Measurements from ENCODE around the gene HDLBP.

Gene HDLBP

DNA sequence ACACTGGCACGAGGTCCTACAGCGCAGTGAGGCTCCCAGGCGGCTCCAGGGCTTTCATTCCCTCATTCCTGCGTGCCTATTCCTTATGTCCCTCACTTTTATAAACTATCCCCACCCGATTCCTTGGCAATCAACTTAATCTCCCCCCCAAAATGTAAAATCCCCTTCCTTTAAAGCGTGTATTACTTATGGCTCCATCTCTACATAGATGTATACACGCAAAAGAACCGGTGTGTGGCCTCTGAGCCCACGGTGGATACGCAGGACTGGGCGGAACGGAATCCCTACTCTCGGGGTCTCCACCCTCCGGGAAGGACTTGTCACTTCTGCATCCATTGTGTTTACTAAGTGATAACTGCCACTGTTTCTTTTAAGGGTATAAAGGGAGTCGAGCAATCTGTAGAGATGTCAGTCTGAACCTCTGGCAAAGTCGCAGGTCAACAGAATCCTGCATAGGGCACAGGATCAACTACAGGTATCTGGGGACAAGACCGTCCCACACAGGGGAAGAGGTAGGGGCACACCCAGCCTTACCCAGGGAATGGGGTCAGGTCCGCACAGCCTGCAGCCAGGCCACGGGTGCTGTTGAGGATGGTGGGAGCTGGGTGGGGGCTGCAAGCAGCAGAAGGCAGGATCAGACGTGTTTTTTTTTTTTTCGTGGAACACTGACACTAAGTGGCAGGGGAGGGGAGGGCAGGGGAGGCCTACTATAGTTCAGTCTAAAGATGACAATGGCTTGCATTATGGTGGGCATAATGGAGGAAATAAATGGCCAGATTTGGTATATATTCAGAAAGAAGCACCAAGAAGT, 42.1 kb downstream of the HDLBP start:
- no peak for FAIRE-seq

DNA sequence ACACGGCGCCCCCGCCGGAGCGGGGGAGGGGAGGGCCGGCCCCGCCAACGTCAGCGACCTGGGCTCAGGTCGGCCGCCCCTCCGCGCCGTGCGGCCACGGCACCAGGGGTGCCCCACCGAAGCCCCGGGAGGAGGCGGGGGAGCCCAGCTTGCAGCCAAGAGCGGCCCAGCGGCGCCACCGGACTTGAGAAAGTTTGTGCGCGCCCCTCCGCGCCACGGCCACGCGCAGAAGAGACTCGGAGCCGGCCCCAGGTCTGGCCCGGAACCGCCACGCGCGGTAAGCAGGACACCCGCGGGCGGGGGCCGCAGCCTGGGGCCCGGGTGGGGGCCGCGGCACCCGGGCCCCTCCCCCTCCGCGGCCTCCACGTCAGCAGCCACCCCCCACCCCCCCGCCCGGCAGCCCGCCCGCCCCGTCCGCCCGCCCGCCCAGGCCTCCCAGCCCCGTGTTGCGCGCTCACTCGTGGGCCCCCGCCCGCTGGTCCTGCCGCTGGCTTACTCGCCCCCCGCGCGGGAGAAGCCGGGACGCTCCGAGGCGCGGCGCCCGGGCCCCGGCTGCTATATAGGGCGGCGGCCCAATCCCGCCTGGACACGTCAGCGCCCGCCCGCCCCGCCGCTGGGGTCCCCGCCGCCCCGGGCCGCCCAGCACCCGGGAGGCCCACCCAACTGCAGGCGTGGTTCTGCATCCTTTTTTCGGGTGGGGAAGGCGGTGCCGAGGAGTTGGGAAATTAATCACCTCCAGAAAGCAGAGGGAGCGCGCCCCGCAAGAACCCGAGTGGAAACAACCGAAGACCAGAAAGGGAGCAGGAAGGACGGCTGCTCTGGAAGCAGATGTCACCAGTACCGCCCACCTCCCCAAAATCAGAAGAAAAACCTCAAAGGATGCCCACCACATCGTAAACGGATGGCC, 42.9 kb downstream of the HDLBP start:
- FAIRE-seq: no peak

DNA sequence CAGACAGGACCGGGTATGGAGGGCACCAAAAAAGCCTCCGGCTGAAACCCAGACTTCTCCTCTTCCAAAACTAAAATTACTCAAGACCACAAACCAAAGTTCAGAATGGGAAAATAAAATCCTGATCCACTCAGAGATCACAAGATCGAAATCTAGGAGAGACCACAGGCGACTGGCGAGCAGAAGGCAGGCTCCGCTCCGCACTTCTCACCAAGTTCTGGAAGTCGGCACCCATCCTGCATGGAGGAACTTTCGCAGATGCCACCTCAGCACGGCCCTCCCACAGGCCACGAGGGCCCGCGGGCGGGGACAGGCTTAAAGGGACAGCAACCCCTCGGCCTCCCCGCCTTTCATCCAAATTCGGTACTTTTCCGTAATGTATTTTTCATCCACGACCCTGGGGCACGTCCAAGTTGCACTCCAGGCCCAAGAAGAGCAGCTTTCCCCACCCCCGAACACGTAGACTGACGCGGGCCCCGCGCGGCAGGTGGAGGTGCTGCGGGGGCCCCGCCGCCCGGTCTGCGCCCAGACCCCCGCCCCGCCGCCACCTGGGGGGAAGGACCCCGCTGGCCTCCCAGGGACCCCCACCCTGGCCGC, 43.7 kb downstream of the HDLBP start:
- no peak for FAIRE-seq

DNA sequence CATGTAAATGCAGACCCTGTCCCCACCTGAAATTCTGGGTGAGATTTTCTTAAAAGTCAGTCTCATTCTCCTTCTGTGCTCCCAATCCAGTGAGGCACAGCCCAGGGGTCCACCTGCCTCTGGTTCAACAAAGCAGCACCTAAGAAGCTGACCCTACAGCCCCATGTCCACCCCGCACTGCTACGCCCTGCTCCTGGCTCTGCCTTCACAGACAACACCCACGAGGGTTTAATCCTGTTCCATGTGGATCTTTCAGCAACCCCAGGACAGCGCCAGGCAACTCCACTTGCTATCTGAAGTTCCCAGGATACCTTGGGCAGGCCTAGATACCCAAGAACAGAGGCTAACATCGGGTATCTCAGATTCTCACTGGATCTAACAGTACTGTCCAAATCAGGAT, 44.9 kb downstream of the HDLBP start:
- no peak for FAIRE-seq

DNA sequence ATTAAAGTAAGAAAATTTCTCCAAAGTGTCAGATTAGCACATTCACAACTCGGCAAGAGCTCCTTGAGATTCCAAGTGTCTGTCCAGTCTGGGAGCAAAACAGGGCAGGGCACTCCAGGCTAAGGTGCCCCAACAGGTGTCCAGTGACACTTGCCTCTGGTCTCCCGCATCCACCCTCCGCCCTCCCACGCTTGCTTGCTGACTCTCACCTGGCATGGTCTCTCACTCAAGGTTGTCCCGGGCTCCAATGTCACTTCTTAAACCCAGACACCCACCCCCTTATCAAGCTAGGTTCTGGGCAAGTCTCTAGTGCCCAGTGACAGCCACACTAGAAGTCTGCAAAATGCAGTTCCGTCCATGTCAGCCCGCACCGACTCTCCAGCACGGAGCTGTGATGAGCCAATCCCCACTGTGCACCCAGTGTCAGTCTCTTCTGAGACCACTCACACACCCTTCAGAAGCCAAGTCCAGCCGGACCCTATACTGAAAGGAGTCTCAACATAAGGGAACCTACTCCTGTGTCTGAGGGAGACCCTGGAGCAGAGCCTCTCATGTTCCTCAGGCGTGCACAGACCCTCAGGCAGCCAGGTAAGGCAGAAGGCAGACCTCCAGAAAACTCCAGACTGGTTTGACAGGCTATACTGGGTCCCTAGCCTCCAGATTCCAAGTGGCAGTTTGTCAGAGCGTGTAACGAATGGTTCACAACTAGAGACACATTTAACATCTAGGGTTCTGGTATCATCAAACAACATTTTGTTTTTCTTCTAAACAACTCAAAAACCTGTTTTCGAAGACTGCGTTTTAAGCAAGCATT, 45.6 kb downstream of the HDLBP start:
- no peak for FAIRE-seq

DNA sequence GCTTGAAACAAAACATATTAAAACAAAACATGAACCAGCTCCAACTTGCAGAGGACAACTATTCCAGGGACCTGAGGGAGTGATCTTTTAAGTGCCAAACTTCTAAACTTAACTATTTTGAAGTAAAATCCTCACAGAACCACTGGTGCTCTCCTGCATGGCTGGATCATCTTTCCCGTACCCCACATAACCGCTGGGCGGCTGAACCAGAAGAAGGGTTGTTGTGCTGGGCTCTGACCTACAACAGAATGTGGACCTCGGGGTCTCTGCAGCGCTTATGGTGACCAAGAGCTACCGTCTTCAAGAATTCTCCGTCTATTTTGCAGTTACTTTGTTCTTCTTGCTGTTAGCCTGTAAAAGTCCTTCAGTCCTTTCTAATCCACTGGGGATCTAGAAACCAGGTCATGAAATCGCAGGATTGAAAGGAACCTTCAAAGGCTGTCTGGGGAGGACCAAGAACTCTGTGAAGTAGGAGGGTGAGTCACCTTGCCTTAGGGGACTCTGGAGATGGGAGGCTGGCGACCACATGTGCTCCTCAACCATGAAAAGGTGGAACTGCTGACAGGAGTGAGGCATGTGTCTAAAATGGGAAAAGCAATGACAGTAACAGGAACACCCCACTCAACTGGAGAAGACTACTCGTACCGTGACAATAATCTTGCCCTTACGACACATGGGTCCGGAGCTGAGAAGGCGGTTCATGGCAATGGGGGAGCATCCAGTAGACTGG, 46.6 kb downstream of the HDLBP start:
- FAIRE-seq: no peak

DNA sequence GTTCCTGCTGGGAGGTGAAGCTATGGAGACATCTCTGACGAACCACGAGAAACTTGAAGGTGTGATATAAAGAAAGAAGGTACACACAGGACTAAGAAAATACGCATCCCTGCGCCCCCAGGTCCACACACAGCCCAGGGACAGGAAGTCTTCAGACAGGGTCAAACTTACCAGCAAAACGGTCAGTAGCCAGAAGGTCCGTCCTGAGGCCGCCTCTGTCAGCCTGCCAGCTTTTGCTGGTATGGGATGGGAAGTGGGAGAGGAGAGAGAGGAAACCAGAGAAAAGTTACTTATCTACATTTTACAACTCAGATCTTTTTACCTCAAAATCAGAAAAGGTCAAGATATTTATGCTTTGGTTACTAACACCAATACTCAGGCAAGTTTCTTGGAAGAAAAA, 47.2 kb downstream of the HDLBP start:
- no peak for FAIRE-seq

DNA sequence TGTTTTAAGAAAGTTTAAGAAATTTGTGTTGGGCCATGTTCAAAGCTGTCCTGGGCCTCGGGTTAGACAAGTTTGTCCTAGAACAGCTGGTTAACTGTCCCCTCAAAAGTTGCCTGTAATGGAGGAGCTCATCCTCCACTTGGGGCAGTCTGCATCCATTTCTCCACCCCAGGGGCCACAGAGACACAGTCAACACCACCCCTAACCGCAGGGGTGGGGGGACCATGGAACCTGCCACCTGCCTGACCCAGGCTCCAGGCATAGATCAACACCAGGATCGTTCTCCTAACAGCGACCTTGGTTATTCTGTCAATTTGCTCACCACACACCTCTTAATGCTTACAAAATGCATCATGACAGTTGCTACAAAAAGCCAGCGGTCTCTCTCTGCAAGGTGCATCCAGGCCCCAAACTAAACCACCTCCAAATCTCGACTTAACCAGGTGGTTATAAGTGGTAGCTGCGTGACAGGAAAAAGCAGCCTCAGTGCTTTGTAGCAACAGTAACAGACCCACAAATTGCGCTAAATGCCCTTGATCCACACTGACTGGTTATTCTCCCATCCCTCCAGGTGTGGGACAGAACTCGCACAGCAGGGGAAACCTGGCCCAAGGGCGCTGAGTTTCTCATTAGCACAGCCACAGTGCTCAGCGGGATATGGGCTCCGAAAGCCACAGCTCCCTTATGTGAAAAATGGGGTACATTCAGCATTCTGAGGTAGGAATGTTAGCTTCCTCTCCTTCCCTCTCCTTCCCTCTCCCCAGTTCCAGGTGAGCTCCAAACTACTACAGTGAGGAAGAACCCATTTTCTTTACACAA, 48.0 kb downstream of the HDLBP start:
- no peak for FAIRE-seq

DNA sequence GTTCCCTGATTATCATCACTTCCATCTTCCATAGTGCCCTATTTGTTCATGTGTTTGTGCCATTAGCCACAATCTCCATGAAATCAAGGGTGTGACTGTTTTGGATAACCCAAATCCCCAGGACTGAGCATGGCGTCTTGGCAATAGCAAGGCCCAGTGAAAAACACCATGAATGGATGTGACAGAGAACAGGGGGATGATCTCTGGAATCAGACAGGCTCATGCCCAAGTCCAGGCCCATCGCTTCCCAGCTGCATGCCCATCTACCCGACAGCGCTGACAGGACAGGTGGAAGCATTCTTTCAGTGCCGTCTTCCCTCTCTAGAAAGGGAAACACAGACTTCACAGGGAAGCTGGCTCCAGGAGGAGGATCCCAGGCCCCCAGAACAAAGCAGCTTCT, 50.0 kb downstream of the HDLBP start:
- no peak for FAIRE-seq

DNA sequence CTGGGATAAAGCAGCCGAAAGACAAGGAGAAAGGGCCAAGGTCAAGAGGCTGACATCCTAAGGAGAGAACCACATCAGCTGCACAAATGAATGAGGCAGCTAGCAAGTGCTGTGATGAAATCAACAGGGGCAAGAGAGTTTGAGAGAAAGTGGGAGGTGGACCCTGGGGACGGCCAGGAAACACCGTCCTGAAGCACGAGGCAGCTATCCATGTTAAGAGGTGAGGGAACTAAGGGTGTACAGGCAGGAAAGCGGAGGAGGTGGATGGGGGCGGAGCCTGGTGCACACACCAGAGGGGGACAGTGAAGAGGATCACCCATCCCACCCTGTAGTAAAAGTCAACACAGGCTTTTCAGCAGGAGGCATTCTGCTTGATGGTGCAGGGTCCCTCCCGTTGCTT, 52.4 kb downstream of the HDLBP start:
- FAIRE-seq: no peak

DNA sequence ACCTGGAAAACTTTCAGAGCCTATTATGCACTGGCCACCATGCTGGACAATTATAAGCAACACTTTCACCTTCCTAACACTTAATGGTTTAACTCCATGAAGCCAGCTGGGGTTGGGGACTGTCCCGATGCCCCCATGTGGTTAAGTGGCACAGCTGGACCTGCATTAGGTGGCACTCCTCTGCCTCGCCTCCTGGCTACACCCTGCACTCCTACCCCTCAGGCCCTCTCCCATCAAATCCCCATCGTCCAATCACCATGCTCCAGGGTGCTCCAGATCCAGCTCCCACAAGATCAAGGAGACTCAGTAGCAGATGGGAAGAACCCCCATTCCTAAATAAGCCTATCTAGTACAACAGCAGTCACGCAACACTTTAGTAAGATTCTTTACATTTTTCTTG, 53.8 kb downstream of the HDLBP start:
- no peak for FAIRE-seq

DNA sequence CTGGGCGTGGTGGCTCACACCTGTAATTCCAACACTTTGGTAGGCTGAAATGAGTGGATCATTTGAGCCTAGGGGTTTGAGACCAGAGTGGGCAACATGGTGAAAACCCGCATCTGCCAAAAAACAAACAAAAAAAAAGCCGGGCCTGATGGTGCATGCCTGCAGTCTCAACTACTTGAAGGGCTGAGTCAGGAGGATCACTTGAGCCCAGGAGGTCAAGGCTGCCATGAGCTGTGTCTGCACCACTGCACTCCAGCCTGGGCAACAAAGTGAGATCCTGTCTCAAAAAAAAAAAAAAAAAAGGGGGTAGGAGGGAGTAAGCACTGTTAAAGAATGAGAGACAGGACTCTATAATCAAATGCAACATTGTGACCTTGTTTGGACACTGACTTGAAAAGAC, 54.6 kb downstream of the HDLBP start:
- FAIRE-seq: no peak

DNA sequence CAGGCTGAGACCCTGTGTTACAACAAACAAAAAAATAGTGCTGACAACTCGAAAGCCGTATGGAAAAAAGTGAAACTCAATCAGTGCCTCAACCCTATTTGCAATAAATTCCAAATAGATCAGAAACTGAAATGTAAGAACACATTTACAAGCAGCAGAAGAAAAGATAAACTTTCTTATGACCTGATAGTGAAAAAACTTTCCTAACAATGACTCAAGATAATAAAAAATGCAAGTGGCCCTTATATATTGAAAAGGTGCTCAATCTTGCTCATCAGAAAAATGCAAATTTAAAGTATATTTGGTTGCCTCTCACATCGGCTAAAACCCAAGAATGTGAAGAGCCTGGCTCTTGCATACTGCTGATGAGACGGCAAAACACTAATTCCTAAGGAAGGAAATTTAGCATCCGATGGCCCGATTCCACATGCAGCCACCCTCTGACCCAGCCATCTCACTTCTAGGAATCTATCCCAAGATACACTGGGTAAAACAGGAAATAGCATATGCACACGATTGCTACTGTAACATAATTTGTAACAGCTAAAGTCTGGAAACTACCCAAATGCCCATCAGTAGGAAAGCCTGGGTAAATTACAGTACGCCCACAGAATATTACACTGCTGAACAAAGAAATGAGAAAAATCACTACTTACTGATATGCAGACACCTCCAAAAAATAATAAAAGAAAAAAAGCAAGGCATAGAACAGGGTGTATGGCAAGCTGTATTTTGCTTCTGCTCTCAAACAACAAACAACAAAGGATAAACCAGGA, 56.8 kb downstream of the HDLBP start:
- no peak for FAIRE-seq

DNA sequence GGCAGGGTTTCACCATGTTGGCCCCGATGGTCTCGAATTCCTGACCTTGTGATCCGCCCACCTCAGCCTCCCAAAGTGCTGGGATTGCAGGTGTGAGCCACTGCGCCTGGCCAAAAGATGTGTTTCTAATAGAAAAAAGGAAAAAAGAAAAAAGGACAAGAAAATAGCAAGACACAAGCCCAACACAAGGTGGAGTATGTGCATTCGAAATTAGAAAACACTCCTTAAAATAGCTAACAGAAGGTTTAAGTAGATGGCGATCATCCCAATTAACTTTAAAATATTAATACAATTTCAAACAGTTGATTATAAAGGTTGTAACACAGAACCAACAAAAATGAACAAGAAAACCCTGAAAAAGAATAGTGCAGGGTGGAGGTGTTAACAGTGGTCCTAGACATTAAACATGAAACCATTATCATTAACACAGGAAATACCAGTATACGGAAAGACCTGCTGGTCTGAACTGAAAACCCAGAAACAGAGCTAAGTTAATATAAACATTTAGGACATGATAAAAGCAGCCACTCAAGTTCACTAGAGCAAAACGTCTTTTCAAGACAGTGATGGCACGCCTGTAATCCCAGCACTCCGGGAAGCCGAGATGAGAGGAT, 57.9 kb downstream of the HDLBP start:
- no peak for FAIRE-seq

DNA sequence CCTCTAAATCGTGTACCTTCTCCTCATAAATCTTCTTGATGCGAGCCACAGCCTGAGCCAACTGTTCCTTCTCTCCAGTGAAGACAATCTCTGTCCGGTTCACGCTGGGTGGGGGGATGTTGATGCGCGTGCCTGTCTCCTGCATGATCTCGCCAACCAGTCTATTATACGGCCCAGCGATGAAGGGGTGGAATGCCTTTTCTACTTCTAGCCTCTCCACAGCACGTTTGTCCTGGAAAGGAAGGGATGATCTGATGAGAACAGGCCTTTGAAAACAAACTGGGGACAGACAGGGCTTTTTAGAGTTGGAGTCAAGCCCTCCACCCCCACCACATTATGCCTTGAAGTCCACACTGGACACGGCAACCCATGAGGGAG, 59.3 kb downstream of the HDLBP start:
- no peak for FAIRE-seq

DNA sequence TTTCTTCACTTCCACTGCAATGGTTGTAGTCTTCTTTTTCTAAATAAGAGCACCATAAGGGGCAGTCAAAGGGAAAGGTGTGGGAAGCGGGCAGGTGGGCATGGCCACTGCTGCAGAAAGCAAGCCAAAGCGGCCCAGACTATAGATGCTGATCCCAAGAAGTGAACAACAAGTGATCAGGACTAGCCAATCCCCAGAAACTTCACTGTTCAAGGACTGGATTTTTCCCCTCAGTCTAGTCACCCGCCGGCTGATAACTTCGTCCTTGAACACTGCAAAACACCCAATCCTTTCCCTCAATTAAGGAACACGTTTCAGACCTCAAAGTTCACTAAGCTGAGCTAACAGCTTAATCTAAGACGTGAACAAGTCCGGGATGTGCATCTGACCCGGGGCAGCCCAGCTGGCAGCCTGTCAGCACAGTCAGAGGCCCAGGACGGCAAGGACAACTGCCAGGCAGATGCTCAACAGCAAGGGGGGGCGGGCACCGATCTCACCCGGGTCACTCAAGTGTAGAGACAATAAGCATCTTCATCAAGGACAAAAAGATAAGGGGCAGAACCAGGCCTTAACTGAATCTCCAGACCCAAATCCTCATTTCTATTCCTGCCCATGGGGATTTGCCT, 59.8 kb downstream of the HDLBP start:
- FAIRE-seq: no peak

DNA sequence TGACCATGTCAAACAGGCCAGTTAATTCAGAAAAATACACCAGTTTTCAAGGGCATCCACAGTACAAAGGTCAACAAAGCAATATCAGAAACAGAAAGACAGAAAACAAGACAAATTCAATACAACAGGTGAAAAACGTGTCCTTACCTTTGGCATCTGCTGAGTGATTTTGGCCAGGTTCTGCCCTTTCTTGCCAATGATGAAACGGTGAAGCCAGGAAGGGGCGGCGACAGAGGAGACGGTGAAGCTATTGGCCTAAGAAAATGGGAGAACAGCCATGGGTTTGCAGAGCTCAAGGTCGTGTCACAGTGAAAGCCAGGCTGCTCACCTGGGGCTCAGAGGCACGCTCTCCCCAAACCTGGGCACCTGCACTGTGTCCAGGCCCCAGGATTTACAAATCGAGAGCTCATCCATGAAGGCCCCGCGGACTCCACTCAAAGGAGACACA, 60.5 kb downstream of the HDLBP start:
- no peak for FAIRE-seq

DNA sequence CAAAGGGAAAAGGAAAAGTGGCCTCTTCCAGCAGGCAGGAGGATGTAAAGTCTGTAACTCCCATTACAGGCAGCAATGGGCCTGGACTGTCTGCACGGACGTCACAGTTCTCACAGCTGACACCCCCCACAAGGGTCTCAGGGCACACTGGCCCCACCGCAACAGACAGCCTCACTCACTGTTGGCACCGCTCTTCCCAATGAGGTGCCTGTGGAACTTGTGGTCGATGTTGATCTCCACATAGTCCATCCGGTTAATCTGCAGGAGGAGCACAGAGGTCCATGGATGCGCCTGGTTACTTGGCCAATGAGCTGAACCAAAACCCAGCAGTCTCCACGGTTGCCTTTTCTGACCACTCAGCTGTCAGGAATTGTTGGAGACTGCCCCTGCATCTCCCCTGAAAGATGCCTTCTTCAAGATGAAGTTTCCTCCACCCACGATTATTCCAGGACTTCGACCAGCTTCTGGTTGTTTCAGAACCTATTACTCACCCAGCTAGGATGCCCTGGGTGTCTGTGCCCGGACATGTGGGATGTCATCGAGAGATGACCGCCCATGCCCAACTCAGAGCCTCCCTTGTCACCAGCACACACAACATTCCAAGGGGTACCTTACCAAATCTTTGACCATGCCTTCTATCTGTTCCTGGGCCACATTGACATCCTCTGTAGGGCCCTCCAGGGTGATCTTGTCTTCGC, 62.5 kb downstream of the HDLBP start:
- no peak for FAIRE-seq

DNA sequence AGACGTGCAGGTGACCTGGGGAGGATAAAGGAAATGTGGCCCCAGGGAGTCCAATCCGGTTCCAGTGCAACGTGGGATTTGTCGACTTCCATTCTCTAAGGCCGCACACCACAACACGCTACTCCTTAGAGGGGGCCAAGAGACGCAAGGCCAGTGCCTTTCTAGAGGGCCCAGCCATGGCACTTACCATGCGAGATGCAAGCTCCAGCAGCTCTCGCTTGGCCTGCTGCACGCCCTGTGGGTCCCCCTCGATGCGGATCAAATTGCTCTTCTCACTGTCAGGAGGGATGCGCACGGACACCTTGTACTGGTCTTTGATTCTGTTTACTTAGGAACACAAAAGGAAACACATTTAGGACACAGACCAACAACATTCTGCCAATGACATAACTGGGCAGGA, 65.8 kb downstream of the HDLBP start:
- FAIRE-seq: no peak
